ENCODE results near the gene NTF4.
"Not testable (repeated sequence)": the region's sequence is repeated elsewhere in the genome, so short reads cannot be mapped to it uniquely, and the experiment has no call there.

Gene NTF4

DNA sequence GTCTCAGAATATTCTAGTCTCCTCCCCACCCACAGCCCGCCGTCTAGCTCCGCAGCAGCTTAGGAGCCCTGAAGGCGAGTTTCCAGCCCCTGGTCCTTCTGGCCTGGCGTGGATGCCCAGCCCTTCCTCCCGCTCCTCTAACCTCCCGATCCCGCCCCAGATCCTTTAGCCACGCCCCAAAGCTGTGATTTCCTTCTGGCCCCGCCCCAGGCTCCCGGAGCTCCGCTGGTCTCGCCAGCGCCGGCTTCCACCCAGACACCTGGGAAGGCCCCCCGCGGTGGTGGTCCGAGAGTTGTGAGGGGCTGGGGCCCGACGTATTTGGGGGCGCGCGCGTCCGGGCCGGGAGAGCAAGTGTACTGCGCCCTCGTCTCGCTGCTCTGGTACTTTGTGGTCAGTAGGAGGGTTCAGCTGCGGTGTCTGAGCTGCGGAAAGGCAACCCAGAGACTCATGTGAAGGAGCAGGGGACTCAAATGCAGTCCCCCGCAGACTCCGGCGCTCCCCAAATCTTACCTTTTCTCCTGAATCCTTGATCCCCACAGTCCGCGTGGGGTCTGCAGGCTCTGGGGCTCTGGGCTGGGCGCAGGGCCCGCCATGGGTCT is 6.9 kb downstream of the NTF4 start, which contains the start of gene CGB7:
Gene CGB7, minus strand, starts transcription at position 114 of the 599 bp plus-strand sequence. CDS start 2,374 bp downstream, outside the sequence.
- peak in 5 of 56 donors; percentile 4 to 26 (median 19) for DNase-seq

- DNase-seq, result not testable (repeated sequence)
These were observed 7.6 kb downstream of the NTF4 start for GRCh38 chr19:49056902-49057596.

DNA sequence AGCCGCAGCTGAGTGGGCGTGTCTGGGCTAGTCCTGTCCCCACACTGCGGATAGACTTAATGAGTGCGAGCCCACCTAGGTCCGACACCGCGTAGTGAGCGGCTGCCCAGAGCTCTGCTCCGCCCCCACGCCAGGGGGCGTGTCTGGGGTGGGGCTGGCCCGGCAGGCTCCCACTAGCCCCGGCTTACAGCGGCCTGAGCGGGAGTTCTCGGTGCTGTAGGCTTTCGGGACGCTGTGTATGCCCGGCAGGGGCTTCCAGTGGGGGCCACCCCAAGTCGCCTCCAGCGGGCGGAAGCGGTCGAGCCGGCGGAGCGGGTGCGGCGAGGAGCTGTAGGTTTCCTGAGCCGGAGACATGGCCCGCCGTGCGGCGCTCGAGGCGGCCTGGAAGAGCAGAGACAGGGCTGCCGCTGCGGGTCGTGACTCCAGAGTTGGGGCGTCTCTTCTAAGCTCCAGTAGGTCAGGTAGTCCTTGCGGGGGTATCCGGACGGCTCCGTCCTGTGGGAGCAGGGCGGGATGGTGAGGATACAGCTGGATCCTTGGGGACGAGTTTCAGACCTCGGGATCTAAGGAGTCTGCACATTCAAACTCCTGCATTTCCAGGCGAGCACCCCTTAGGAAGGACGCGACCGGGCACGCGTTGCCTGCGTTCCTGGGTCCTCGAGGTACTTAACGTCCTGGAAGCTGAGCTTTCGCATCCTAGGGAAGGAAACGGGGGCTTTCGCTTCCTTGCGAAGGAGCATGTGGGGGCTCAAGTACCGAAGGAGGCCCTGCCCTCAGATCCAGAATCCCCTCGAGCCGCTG is 8.3 kb downstream of the NTF4 start:
- peak in 9 of 56 donors; percentile 2 to 33 (median 5) for DNase-seq

- not testable (repeated sequence) for DNase-seq
These were observed 14.1 kb downstream of the NTF4 start for GRCh38 chr19:49050376-49051033.

GRCh38 chr19:49049834-49050233 is 14.8 kb downstream of the NTF4 start:
- DNase-seq, result not testable (repeated sequence)

GRCh38 chr19:49049011-49049410 is 15.6 kb downstream of the NTF4 start, which contains the start of gene CGB8:
CGB8 (minus strand) TSS chr19:49049111; CDS start chr19:49048739, 372 bp downstream.
- not testable (repeated sequence) for DNase-seq

DNA sequence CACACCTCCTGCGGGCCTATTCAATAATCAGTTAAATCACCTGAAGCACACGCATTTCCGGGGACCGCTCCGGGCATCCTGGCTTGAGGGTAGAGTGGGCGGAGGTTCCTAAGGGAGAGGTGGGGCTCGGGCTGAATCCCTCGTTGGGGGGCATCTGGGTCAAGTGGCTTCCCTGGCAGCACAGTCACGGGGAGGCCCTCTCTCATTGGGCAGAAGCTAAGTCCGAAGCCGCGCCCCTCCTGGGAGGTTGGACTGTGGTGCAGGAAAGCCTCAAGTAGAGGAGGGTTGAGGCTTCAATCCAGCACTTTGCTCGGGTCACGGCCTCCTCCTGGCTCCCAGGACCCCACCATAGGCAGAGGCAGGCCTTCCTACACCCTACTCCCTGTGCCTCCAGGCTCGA is 21.1 kb downstream of the NTF4 start, which contains the start of gene CGB5:
Gene CGB5, plus strand, starts transcription at position 301 of the 400 bp plus-strand sequence. CDS start 362 bp downstream, outside the sequence.
- DNase-seq, result not testable (repeated sequence)

GRCh38 chr19:49042666-49043065 is 22.0 kb downstream of the NTF4 start:
- DNase-seq, result not testable (repeated sequence)

DNA sequence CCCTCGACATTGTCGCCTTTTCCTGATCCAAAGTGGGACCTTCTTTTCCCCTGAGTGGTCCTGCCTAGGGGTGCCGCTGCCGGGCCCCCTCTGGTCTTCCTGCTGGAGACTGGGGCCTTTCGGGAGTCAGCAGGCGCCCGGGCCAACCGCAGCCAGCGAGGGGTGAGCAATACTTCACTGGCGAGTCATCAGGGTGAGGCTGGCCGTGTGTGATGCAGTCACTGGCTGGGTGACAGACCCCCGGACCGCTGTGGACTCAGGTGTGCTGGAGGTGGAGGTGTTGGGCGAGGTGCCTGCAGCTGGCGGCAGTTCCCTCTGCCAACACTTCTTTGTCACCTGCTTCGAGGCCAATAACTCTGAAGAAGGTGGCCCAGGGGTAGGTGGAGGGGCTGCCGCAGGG is 22.4 kb downstream of the NTF4 start:
- no peak for DNase-seq

DNA sequence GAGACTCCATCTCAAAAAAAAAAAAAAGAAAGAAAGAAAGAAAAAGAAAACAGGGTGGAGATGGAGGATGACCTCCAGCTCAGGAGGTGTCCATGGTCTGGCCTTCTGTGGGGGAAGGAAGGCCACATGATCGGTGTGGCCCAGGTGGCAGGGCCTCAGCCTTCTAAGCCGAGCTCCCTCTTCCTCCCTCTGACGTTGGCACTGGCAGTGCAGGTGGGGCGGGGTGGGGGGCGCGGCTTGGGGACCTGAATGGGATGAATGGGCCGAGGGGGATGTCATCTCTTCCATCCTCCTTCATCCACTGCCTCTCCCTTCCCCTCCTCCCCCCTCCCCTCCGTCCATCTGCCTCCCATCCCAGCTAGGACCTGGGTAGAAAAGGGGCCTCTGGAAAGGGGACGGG is 24.9 kb downstream of the NTF4 start:
- DNase-seq, result not testable (repeated sequence)

- DNase-seq, result not testable (repeated sequence)
These were observed 25.9 kb downstream of the NTF4 start for GRCh38 chr19:49038557-49039276.

DNA sequence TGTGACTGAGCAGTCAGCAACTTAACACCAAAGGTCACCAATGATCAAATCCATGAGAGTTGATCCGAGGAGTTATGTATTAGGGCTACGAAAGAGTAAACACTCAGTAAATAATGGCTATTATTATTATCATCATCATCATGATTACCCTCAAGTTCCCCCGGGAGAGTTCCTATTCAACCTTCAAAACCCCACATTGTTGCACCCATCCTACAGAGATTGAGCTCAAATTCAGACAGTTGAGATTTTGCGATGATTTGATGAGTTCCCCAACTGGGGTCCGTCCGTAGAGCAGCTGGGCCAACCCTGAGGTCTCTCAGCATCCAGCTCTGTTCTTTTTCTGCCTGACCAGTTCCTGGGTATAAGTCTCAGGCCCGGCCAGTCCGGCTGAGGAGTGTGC is 26.5 kb downstream of the NTF4 start:
- not testable (repeated sequence) for DNase-seq

GRCh38 chr19:49036815-49037214 is 27.8 kb downstream of the NTF4 start, which contains the start of gene CGB1:
CGB1 (minus strand) TSS chr19:49036895; CDS start chr19:49036711, 184 bp downstream.
- not testable (repeated sequence) for DNase-seq

- DNase-seq, result peak in 1 of 56 donors; percentile 5
These were observed 32.8 kb downstream of the NTF4 start, which contains the start of gene CGB2 for GRCh38 chr19:49031642-49032301. CGB2 (plus strand) TSS chr19:49031890; CDS start chr19:49032096, 206 bp downstream.

DNA sequence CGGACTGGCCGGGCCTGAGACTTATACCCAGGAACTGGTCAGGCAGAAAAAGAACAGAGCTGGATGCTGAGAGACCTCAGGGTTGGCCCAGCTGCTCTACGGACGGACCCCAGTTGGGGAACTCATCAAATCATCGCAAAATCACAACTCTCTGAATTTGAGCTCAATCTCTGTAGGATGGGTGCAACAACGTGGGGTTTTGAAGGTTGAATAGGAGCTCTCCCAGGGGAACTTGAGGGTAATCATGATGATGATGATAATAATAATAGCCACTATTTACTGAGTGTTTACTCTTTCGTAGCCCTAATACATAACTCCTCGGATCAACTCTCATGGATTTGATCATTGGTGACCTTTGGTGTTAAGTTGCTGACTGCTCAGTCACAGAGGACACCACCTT is 34.3 kb downstream of the NTF4 start:
- DNase-seq, result not testable (repeated sequence)

DNA sequence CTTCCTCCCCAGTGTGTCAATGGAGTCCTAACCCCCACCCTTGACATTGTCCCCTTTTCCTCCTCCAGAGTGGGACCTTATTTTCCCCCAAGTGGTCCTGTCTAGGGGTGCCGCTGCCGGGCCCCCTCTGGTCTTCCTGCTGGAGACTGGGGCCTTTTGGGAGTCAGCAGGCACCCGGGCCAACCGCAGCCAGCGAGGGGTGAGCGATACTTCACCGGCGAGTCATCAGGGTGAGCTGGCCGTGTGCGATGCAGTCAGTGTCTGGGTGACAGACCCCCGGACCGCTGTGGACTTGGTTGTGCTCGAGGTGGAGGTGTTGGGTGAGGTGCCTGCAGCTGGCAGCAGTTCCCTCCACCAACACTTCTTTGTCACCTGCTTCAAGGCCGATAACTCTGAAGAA is 34.9 kb downstream of the NTF4 start:
- not testable (repeated sequence) for DNase-seq

- DNase-seq, result not testable (repeated sequence)
These were observed 35.9 kb downstream of the NTF4 start for GRCh38 chr19:49028686-49029085.

DNA sequence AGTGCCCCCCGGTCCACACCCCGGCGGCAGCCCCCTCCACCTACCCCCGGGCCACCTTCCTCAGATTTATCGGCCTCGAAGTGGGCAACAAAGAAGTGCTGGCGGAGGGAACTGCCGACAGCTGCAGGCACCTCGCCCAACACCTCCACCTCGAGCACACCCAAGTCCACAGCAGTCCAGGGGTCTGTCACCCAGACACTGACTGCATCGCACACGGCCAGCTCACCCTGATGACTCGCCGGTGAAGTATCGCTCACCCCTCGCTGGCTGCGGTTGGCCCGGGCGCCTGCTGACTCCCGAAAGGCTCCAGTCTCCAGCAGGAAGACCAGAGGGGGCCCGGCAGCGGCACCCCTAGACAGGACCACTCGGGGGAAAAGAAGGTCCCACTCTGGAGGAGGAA is 39.0 kb downstream of the NTF4 start:
- DNase-seq, result not testable (repeated sequence)

DNA sequence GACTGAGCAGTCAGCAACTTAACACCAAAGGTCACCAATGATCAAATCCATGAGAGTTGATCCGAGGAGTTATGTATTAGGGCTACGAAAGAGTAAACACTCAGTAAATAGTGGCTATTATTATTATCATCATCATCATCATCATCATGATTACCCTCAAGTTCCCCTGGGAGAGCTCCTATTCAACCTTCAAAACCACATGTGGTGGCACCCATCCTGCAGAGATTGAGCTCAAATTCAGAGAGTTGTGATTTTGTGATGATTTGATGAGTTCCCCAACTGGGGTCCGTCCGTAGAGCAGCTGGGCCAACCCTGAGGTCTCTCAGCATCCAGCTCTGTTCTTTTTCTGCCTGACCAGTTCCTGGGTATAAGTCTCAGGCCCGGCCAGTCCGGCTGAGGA is 39.5 kb downstream of the NTF4 start:
- DNase-seq, result not testable (repeated sequence)

DNA sequence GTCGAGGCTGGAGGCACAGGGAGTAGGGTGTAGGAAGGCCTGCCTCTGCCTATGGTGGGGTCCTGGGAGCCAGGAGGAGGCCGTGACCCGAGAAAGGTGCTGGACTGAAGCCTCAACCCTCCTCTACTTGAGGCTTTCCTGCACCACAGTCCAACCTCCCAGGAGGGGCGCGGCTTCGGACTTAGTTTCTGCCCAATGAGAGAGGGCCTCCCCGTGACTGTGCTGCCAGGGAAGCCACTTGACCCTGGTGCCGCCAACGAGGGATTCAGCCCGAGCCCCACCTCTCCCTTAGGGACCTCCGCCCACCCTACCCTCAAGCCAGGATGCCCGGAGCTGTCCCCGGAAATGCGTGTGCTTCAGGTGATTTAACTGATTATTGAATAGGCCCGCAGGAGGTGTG is 40.4 kb downstream of the NTF4 start, which contains the start of gene CGB3:
Gene CGB3, minus strand, starts transcription at position 101 of the 400 bp plus-strand sequence. CDS start 362 bp downstream, outside the sequence.
- not testable (repeated sequence) for DNase-seq
